ENCODE results near the gene MEI1. TPM values are rescaled to one million over a fixed set of nuclear protein-coding genes. Genes with fewer than 3 reads are reported as not detected.
"Not testable (repeated sequence)": the region's sequence is repeated elsewhere in the genome, so short reads cannot be mapped to it uniquely, and the experiment has no call there.

Gene MEI1
- polyA plus RNA-seq (ENCODE audit: low read depth in 6 of 6), result 100 to 1,000 TPM in 1 of 6 donors, 10 to 100 TPM in 5; 75.0 to 160 (median 83.4) TPM

GRCh38 chr22:41699264-41700107 is at the start of gene MEI1:
TSS of gene MEI1 (plus strand) at chr22:41699503. CDS start at chr22:41699539, 36 bp downstream.
- peak within 1 kb of the TSS; percentile 62 to 93 (median 74) for H3K27ac Mint-ChIP-seq
- peak within 1 kb of the TSS in 7 of 8 donors; percentile 62 to 86 (median 74) for H3K4me3 Mint-ChIP-seq

GRCh38 chr22:41650229-41650628 is 49.1 kb upstream of the MEI1 start:
- H3K4me3 Mint-ChIP-seq, result no peak overlapping the region
- DNase-seq (no peak), ATAC-seq (ENCODE audit: low read depth in 2 of 2) (no peak)
- H3K27ac Mint-ChIP-seq, result no peak overlapping the region
- peaks cover 6% of the 10 kb centered on the region in 2 donors for H3K36me3 Mint-ChIP-seq
- H3K4me1 Mint-ChIP-seq, result peaks cover 0 to 4% (median 0%) of the 10 kb centered on the region in 3 donors
- no peaks in the 10 kb centered on the region for H3K27me3 Mint-ChIP-seq
- H3K9me3 Mint-ChIP-seq, result no peaks in the 10 kb centered on the region

More at GRCh38 chr22:41699264-41700107, at the start of gene MEI1:
- H3K27me3 Mint-ChIP-seq, result no peaks in the 10 kb centered on the region
- H3K36me3 Mint-ChIP-seq, result no peaks in the 10 kb centered on the region
- ATAC-seq (ENCODE audit: low read depth in 2 of 2) (peak; percentile 70 to 76), DNase-seq (peak; percentile 84)
- no peaks in the 10 kb centered on the region for H3K9me3 Mint-ChIP-seq
- peaks cover 12 to 18% (median 14%) of the 10 kb centered on the region in 3 donors for H3K4me1 Mint-ChIP-seq

DNA sequence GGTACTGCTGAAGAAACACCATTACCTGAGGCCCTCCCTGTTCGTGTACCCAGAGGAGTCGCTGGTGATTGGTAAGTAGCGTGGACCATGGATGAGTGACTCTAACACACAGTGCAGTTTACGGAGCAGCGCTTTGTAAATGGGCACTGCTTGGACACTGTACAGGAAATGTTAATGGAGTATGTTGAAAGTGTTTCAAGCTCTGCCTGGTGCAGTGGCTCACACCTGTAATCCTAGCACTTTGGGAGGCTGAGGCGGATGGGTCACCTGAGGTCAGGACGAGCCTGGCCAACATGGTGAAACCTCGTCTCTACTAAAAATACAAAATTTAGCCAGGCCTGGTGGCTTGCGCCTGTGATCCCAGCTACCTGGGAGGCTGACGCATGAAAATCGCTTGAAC is 48.5 kb upstream of the MEI1 start:
- H3K4me1 Mint-ChIP-seq, result peaks cover 0 to 4% (median 0%) of the 10 kb centered on the region in 3 donors
- no peak for DNase-seq
- H3K27me3 Mint-ChIP-seq, result no peaks in the 10 kb centered on the region
- peak overlapping the region in 1 of 6 donors; percentile 32 for H3K27ac Mint-ChIP-seq
- ATAC-seq (ENCODE audit: low read depth in 2 of 2), result no peak
- H3K9me3 Mint-ChIP-seq, result no peaks in the 10 kb centered on the region
- peaks cover 6% of the 10 kb centered on the region in 2 donors for H3K36me3 Mint-ChIP-seq
- no peak overlapping the region for H3K4me3 Mint-ChIP-seq

DNA sequence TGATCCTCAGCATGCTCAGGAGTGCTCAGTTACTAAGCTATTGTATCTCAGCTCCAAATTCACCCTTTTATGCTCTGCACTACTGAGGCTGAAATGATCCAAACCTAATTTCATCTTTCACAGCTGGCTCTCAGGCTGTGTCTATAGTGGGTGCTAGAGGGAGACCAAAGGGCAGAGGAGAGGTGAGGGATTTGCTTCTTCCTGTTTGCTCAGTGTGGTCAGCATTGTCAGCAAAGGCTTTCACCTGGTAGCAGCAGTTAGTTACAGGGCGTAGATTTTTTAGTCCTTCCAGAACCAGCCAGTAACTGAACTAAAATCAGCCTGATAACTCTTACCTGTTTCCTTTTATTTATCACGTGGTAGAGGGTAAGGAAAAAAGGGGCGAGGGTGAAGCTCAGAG is 45.0 kb upstream of the MEI1 start:
- peaks cover 6% of the 10 kb centered on the region in 2 donors for H3K36me3 Mint-ChIP-seq
- no peaks in the 10 kb centered on the region for H3K27me3 Mint-ChIP-seq
- ATAC-seq (ENCODE audit: low read depth in 2 of 2), result no peak
- H3K27ac Mint-ChIP-seq, result peak overlapping the region in 1 of 6 donors; percentile 42
- DNase-seq, result no peak
- peaks cover 0 to 4% (median 0%) of the 10 kb centered on the region in 3 donors for H3K4me1 Mint-ChIP-seq
- H3K9me3 Mint-ChIP-seq, result no peaks in the 10 kb centered on the region
- H3K4me3 Mint-ChIP-seq, result no peak overlapping the region

GRCh38 chr22:41656556-41656955 is 42.7 kb upstream of the MEI1 start:
- H3K36me3 Mint-ChIP-seq, result peaks cover 12 to 16% of the 10 kb centered on the region in 2 donors
- no peaks in the 10 kb centered on the region for H3K27me3 Mint-ChIP-seq

GRCh38 chr22:41657709-41658108 is 41.6 kb upstream of the MEI1 start:
- H3K9me3 Mint-ChIP-seq, result no peaks in the 10 kb centered on the region
- H3K4me1 Mint-ChIP-seq, result peaks cover 0 to 9% (median 0%) of the 10 kb centered on the region in 3 donors
- no peaks in the 10 kb centered on the region for H3K27me3 Mint-ChIP-seq
- no peak for DNase-seq
- H3K4me3 Mint-ChIP-seq, result peak overlapping the region in 1 of 8 donors; percentile 16
- peaks cover 17 to 21% of the 10 kb centered on the region in 2 donors for H3K36me3 Mint-ChIP-seq
- H3K27ac Mint-ChIP-seq, result no peak overlapping the region
- no peak for ATAC-seq (ENCODE audit: low read depth in 2 of 2)

More at GRCh38 chr22:41656556-41656955, 42.7 kb upstream of the MEI1 start:
- H3K4me3 Mint-ChIP-seq, result no peak overlapping the region
- DNase-seq, result no peak
- peaks cover 0 to 9% (median 0%) of the 10 kb centered on the region in 3 donors for H3K4me1 Mint-ChIP-seq
- no peak overlapping the region for H3K27ac Mint-ChIP-seq
- no peak for ATAC-seq (ENCODE audit: low read depth in 2 of 2)
- H3K9me3 Mint-ChIP-seq, result no peaks in the 10 kb centered on the region

DNA sequence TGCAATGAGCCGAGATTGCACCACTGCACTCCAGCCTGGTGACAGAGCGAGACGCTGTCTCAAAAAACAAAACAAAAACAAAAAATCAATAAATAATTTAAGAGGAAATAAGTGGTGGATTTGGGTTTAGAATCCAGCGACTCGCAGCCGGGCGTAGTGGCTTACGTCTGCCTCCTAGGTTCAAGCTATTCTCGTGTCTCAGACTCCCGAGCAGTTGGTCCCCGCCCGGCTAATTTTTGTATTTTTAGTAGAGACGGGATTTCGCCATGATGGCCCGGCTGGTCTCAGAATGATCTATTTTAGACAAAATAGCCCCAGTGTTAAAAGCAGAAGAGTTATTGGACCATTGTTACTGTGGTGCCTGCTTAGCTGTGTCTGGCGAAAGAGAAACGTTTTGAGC is 40.4 kb upstream of the MEI1 start:
- H3K9me3 Mint-ChIP-seq, result no peaks in the 10 kb centered on the region
- H3K36me3 Mint-ChIP-seq, result peaks cover 21 to 25% of the 10 kb centered on the region in 2 donors
- ATAC-seq (ENCODE audit: low read depth in 2 of 2) (no peak), DNase-seq (no peak)
- H3K27ac Mint-ChIP-seq, result peak overlapping the region in 1 of 6 donors; percentile 42
- H3K4me3 Mint-ChIP-seq, result no peak overlapping the region
- peaks cover 0 to 5% (median 0%) of the 10 kb centered on the region in 3 donors for H3K4me1 Mint-ChIP-seq
- no peaks in the 10 kb centered on the region for H3K27me3 Mint-ChIP-seq

DNA sequence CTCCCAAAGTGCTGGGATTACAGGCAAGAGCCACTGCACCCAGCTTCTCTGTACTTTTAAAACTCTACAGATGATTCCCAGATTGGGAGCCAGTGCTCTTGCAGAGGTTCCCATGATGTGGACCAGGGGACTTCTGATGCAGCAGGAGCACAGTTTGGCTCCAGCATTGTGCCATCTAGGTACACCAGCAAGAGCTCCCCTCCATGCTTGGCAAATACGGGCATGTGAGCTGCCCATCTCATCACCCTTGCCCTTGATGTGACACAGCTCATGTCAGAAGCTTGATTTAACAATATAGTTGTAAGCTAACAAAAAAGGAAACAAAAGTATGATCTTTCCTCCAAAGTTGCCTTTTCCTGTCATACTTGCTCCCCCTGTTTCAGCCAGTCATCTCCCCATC is 39.4 kb upstream of the MEI1 start:
- peak overlapping the region in 3 of 6 donors; percentile 18 to 75 (median 42) for H3K27ac Mint-ChIP-seq
- no peaks in the 10 kb centered on the region for H3K9me3 Mint-ChIP-seq
- H3K4me3 Mint-ChIP-seq, result no peak overlapping the region
- ATAC-seq (ENCODE audit: low read depth in 2 of 2) (no peak), DNase-seq (no peak)
- peaks cover 0 to 5% (median under 1%) of the 10 kb centered on the region in 3 donors for H3K4me1 Mint-ChIP-seq
- H3K36me3 Mint-ChIP-seq, result peaks cover 21 to 27% of the 10 kb centered on the region in 2 donors
- no peaks in the 10 kb centered on the region for H3K27me3 Mint-ChIP-seq

DNA sequence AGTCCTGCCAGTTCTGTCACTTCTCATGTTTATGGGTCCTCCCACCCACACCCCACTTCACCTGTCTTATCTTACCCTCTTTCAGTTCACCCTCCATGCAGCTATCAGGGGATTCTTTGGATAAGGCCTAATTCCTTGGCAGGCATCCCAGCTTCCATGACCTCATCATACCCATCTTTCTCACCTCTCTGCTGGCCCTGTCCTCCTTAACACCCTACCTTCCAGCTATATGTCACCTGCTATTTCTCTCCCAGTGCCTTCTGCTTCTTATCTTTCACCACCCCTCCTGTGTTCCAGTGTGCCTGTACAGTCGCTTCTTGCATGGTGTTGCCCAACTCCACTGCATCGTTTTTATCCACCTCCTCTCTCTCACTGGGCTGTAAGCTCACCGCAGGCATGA is 38.9 kb upstream of the MEI1 start:
- H3K27me3 Mint-ChIP-seq, result no peaks in the 10 kb centered on the region

DNA sequence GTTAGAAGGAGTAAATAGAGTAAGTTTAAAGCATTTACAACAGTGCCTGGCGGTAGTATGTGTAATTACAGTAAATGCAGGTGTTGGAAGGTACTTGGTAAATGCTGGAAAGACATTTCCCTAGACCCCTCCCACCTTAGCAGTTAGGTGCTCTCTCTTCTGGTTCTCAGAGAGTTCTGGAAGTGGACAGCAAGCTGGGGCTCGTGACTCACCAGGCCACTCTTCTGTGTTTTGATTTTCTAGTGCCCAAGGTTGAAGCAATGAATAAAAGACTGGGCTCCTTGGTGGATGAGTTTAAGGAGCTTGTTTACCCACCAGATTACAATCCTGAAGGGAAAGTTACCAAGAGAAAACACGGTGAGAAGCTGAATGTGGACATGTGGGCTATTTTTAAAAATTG is 38.2 kb upstream of the MEI1 start:
- DNase-seq, result no peak
- ATAC-seq (ENCODE audit: low read depth in 2 of 2), result no peak
- peak overlapping the region in 4 of 6 donors; percentile 5 to 75 (median 54) for H3K27ac Mint-ChIP-seq
- peaks cover 0 to 7% (median 5%) of the 10 kb centered on the region in 3 donors for H3K4me1 Mint-ChIP-seq
- no peak overlapping the region for H3K4me3 Mint-ChIP-seq
- no peaks in the 10 kb centered on the region for H3K9me3 Mint-ChIP-seq
- no peaks in the 10 kb centered on the region for H3K27me3 Mint-ChIP-seq
- peaks cover 21 to 27% of the 10 kb centered on the region in 2 donors for H3K36me3 Mint-ChIP-seq

More for the DNA sequence above, 38.9 kb upstream of the MEI1 start:
- Mint-ChIP-seq H3K4me1 (peaks cover 0 to 5% (median 5%) of the 10 kb centered on the region in 3 donors), H3K27ac (peak overlapping the region in 5 of 6 donors; percentile 18 to 78 (median 75)), H3K4me3 (peak overlapping the region in 1 of 8 donors; percentile 17), H3K36me3 (peaks cover 21 to 27% of the 10 kb centered on the region in 2 donors), H3K9me3 (no peaks in the 10 kb centered on the region)
- DNase-seq (no peak), ATAC-seq (ENCODE audit: low read depth in 2 of 2) (no peak)

DNA sequence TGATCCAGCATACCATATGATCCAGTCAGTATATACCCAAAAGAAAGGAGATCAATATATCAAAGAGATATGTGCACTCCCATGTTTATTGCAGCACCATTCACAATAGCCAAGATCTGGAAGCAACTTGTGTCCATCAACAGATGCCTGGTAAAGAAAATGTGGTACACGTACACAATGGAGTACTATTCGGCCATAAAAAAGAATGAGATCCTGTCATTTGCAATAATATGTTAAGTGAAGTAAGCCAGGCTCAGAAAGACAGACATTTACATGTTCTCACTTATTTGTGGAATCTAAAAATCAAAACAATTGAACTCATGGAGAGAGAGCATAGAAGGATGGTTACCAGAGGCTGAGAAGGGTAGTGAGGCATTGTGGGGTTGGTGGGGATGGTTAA is 37.6 kb upstream of the MEI1 start:
- H3K36me3 Mint-ChIP-seq, result peaks cover 21 to 27% of the 10 kb centered on the region in 2 donors
- peaks cover 0 to 10% (median 5%) of the 10 kb centered on the region in 3 donors for H3K4me1 Mint-ChIP-seq
- peak overlapping the region in 3 of 6 donors; percentile 33 to 75 (median 57) for H3K27ac Mint-ChIP-seq

DNA sequence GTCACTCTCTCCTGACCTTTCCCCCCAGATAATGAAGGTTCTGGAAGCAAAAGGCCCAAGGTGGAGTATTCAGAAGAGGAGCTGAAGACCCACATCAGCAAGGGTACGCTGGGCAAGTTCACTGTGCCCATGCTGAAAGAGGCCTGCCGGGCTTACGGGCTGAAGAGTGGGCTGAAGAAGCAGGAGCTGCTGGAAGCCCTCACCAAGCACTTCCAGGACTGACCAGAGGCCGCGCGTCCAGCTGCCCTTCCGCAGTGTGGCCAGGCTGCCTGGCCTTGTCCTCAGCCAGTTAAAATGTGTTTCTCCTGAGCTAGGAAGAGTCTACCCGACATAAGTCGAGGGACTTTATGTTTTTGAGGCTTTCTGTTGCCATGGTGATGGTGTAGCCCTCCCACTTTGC is 35.7 kb upstream of the MEI1 start:
- Mint-ChIP-seq H3K4me1 (peaks cover 0 to 15% (median 8%) of the 10 kb centered on the region in 3 donors), H3K36me3 (peaks cover 21 to 27% of the 10 kb centered on the region in 2 donors), H3K27ac (peak overlapping the region in 4 of 6 donors; percentile 17 to 68 (median 38))
- not testable (repeated sequence) for H3K9me3 Mint-ChIP-seq; ATAC-seq (ENCODE audit: low read depth in 2 of 2); H3K27me3 Mint-ChIP-seq; H3K4me3 Mint-ChIP-seq; DNase-seq

More for the DNA sequence above, 37.6 kb upstream of the MEI1 start:
- Mint-ChIP-seq H3K4me3 (no peak overlapping the region), H3K9me3 (no peaks in the 10 kb centered on the region), H3K27me3 (no peaks in the 10 kb centered on the region)
- ATAC-seq (ENCODE audit: low read depth in 2 of 2) (no peak), DNase-seq (no peak)

DNA sequence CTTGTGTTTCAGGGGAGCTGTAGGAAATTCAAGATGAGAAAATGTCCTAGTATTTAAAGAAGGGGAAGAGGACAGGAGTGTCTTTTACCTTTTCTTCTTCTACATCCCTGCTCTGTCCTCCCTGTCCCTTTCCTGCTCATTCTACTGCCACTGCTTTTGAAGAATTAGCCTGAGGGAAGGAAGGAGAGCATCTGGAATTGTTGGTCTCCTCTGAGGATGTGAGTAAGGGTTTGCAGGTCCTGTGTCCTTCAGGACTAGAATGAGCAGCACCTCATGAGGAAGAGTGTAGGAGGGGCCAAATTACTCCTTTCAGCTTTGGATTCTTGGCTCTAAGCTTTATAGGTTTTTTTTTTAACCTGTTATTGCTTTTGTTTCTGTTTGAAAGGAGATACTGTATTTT is 34.8 kb upstream of the MEI1 start:
- no peak for ATAC-seq (ENCODE audit: low read depth in 2 of 2)
- H3K4me3 Mint-ChIP-seq, result no peak overlapping the region
- H3K27ac Mint-ChIP-seq, result peak overlapping the region in 5 of 6 donors; percentile 29 to 89 (median 68)
- no peak for DNase-seq
- no peaks in the 10 kb centered on the region for H3K9me3 Mint-ChIP-seq
- peaks cover 21 to 27% of the 10 kb centered on the region in 2 donors for H3K36me3 Mint-ChIP-seq
- H3K27me3 Mint-ChIP-seq, result no peaks in the 10 kb centered on the region
- peaks cover 0 to 15% (median 8%) of the 10 kb centered on the region in 3 donors for H3K4me1 Mint-ChIP-seq

All from naive B cell (primary cell).